ENCODE data around the gene CTIF.
"Not testable (repeated sequence)": the region's sequence is repeated elsewhere in the genome, so short reads cannot be mapped to it uniquely, and the experiment has no call there.

Gene CTIF

GRCh38 chr18:48538531-48539405, at the start of gene CTIF:
TSS of gene CTIF (plus strand) at chr18:48539031. CDS start at chr18:48619566, 80,535 bp downstream.
- DNase-seq = peak; percentile 70

GRCh38 chr18:48490641-48491293, 48.1 kb upstream of the CTIF start:
- DNase-seq = no peak

- no peak for DNase-seq
Measured at GRCh38 chr18:48492880-48493279, 46.0 kb upstream of the CTIF start.

GRCh38 chr18:48493434-48494230, 45.2 kb upstream of the CTIF start:
- no peak for DNase-seq

GRCh38 chr18:48497863-48498262, 41.0 kb upstream of the CTIF start:
- DNase-seq = no peak

- no peak for DNase-seq
Measured at GRCh38 chr18:48500517-48500916, 38.3 kb upstream of the CTIF start.

GRCh38 chr18:48502906-48503305, 35.9 kb upstream of the CTIF start:
- no peak for DNase-seq

- DNase-seq = no peak
Measured at GRCh38 chr18:48504819-48505218, 34.0 kb upstream of the CTIF start.

GRCh38 chr18:48506983-48507568, 31.8 kb upstream of the CTIF start:
- not testable (repeated sequence) for DNase-seq

- not testable (repeated sequence) for DNase-seq
Measured at GRCh38 chr18:48512498-48512897, 26.3 kb upstream of the CTIF start.

GRCh38 chr18:48514786-48515185, 24.0 kb upstream of the CTIF start:
- DNase-seq = no peak

GRCh38 chr18:48517048-48517447, 21.8 kb upstream of the CTIF start:
- DNase-seq = no peak

- DNase-seq = no peak
Measured at GRCh38 chr18:48519431-48520100, 19.3 kb upstream of the CTIF start.

GRCh38 chr18:48521723-48522122, 17.1 kb upstream of the CTIF start:
- DNase-seq = no peak

GRCh38 chr18:48525671-48526070, 13.2 kb upstream of the CTIF start:
- DNase-seq = no peak

GRCh38 chr18:48527461-48527860, 11.4 kb upstream of the CTIF start:
- DNase-seq = no peak

- no peak for DNase-seq
Measured at GRCh38 chr18:48528861-48529260, 10.0 kb upstream of the CTIF start.

GRCh38 chr18:48529796-48530195, 9.0 kb upstream of the CTIF start:
- no peak for DNase-seq

GRCh38 chr18:48530399-48531081, 8.3 kb upstream of the CTIF start:
- no peak for DNase-seq

GRCh38 chr18:48531082-48531403, 7.8 kb upstream of the CTIF start:
- no peak for DNase-seq

- no peak for DNase-seq
Measured at GRCh38 chr18:48531908-48532307, 6.9 kb upstream of the CTIF start.
